NCI-H1048 (cell line): ENCODE data around the gene RCBTB1.

Source experiments
- DNase-seq: peaks from one replicate; lab custom pipeline; 2025; lab: John Stamatoyannopoulos, UW

Gene RCBTB1

GRCh38 chr13:49559006-49559405, 26.4 kb downstream of the RCBTB1 start:
- DNase-seq, result no peak

GRCh38 chr13:49554387-49554786, 31.0 kb downstream of the RCBTB1 start:
- DNase-seq, result no peak

GRCh38 chr13:49553888-49554287, 31.5 kb downstream of the RCBTB1 start:
- DNase-seq, result no peak

GRCh38 chr13:49550942-49551644, 34.3 kb downstream of the RCBTB1 start:
- DNase-seq, result no peak

GRCh38 chr13:49549289-49549688, 36.1 kb downstream of the RCBTB1 start:
- no peak for DNase-seq

GRCh38 chr13:49546561-49546960, 38.8 kb downstream of the RCBTB1 start:
- DNase-seq, result no peak

- DNase-seq, result no peak
Measured at GRCh38 chr13:49545661-49546060, 39.7 kb downstream of the RCBTB1 start.

GRCh38 chr13:49543656-49544055, 41.7 kb downstream of the RCBTB1 start:
- no peak for DNase-seq

- DNase-seq, result no peak
Measured at GRCh38 chr13:49540552-49540951, 44.8 kb downstream of the RCBTB1 start.

- no peak for DNase-seq
Measured at GRCh38 chr13:49539746-49540145, 45.6 kb downstream of the RCBTB1 start.

GRCh38 chr13:49539313-49539712, 46.0 kb downstream of the RCBTB1 start:
- DNase-seq, result no peak

GRCh38 chr13:49538404-49538803, 47.0 kb downstream of the RCBTB1 start:
- no peak for DNase-seq

GRCh38 chr13:49536144-49536873, 49.0 kb downstream of the RCBTB1 start:
- DNase-seq, result no peak

GRCh38 chr13:49533591-49534269, 51.6 kb downstream of the RCBTB1 start:
- no peak for DNase-seq

GRCh38 chr13:49533011-49533410, 52.3 kb downstream of the RCBTB1 start:
- no peak for DNase-seq

GRCh38 chr13:49532593-49532992, 52.8 kb downstream of the RCBTB1 start:
- DNase-seq, result no peak

- no peak for DNase-seq
Measured at GRCh38 chr13:49530457-49530856, 54.9 kb downstream of the RCBTB1 start.

- DNase-seq, result no peak
Measured at GRCh38 chr13:49528161-49528560, 57.2 kb downstream of the RCBTB1 start.

- no peak for DNase-seq
Measured at GRCh38 chr13:49527123-49527522, 58.2 kb downstream of the RCBTB1 start.

- DNase-seq, result no peak
Measured at GRCh38 chr13:49524740-49525501, 60.4 kb downstream of the RCBTB1 start.

GRCh38 chr13:49521224-49521623, 64.1 kb downstream of the RCBTB1 start:
- DNase-seq, result no peak

GRCh38 chr13:49517461-49517860, 67.9 kb downstream of the RCBTB1 start:
- no peak for DNase-seq
